Measurements from ENCODE around the gene TRAPPC5.
A peak's percentile ranks its signal among the peaks of the same experiment; 100 is the strongest.

Gene TRAPPC5

DNA sequence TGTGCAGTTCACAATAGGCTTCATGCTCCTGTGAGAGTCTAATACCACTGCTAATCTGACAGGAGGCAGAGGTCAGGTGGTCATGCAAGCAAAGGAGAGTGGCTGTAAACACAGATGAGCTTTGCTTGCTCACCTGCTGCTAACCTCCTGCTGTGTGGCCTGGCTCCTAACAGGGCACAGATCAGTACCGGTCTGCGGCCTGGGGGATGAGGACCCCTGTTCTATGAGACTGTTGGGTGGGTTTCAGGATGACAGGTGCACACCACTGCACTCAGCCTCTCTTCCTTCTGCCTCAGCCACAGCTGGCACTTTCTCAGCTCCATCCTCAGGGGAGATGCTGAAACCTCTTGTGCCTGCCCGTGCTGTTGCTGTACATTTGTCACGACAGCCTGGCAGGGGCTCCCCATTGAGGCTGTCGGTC lies 41.6 kb downstream of the TRAPPC5 start:
- no peak overlapping the region for H3K9ac ChIP-seq (ENCODE audit: low read depth, low read length)
- no peaks in the 10 kb centered on the region for H3K36me3 ChIP-seq (ENCODE audit: control insufficient read depth, insufficient read depth, low read length)
- no peak overlapping the region for H3K4me3 ChIP-seq (ENCODE audit: low read depth, low read length)
- H3K4me1 ChIP-seq (ENCODE audit: control insufficient read depth, insufficient read depth, low read length): no peaks in the 10 kb centered on the region
- H3K27ac ChIP-seq (ENCODE audit: low read depth, low read length): no peak overlapping the region
- H3K27me3 ChIP-seq (ENCODE audit: control insufficient read depth, insufficient read depth, low read length): no peaks in the 10 kb centered on the region; the same call in 1 of the 2 replicates
- H3K9me3 ChIP-seq (ENCODE audit: control insufficient read depth, insufficient read depth, low read length): no peaks in the 10 kb centered on the region

GRCh38 chr19:7725791-7726190 lies 45.2 kb downstream of the TRAPPC5 start:
- Histone ChIP-seq H3K4me1 (ENCODE audit: control insufficient read depth, insufficient read depth, low read length) (0 out of 2 replicates have a peak, but pooled peaks cover 10% of the 10 kb centered on the region), H3K27me3 (ENCODE audit: control insufficient read depth, insufficient read depth, low read length) (peaks cover 33% of the 10 kb centered on the region), H3K9me3 (ENCODE audit: control insufficient read depth, insufficient read depth, low read length) (no peaks in the 10 kb centered on the region), H3K4me3 (ENCODE audit: low read depth, low read length) (no peak overlapping the region), H3K9ac (ENCODE audit: low read depth, low read length) (no peak overlapping the region), H3K36me3 (ENCODE audit: control insufficient read depth, insufficient read depth, low read length) (no peaks in the 10 kb centered on the region), H3K27ac (ENCODE audit: low read depth, low read length) (no peak overlapping the region)

GRCh38 chr19:7729211-7729610 lies 48.6 kb downstream of the TRAPPC5 start:
- H3K27me3 ChIP-seq (ENCODE audit: control insufficient read depth, insufficient read depth, low read length): peaks cover 48% of the 10 kb centered on the region
- no peaks in the 10 kb centered on the region for H3K36me3 ChIP-seq (ENCODE audit: control insufficient read depth, insufficient read depth, low read length)
- H3K4me1 ChIP-seq (ENCODE audit: control insufficient read depth, insufficient read depth, low read length): 0 out of 2 replicates have a peak, but pooled peaks cover 10% of the 10 kb centered on the region
- H3K9me3 ChIP-seq (ENCODE audit: control insufficient read depth, insufficient read depth, low read length): no peaks in the 10 kb centered on the region
- no peak overlapping the region for H3K9ac ChIP-seq (ENCODE audit: low read depth, low read length)
- no peak overlapping the region; the same call in 1 of the 2 replicates for H3K4me3 ChIP-seq (ENCODE audit: low read depth, low read length)
- H3K27ac ChIP-seq (ENCODE audit: low read depth, low read length): no peak overlapping the region

GRCh38 chr19:7729831-7730285 lies 49.2 kb downstream of the TRAPPC5 start:
- Histone ChIP-seq H3K9me3 (ENCODE audit: control insufficient read depth, insufficient read depth, low read length) (no peaks in the 10 kb centered on the region), H3K4me1 (ENCODE audit: control insufficient read depth, insufficient read depth, low read length) (0 out of 2 replicates have a peak, but pooled peaks cover 10% of the 10 kb centered on the region), H3K4me3 (ENCODE audit: low read depth, low read length) (peak overlapping the region; percentile 53), H3K27ac (ENCODE audit: low read depth, low read length) (no peak overlapping the region), H3K36me3 (ENCODE audit: control insufficient read depth, insufficient read depth, low read length) (no peaks in the 10 kb centered on the region), H3K27me3 (ENCODE audit: control insufficient read depth, insufficient read depth, low read length) (peaks cover 48% of the 10 kb centered on the region), H3K9ac (ENCODE audit: low read depth, low read length) (no peak overlapping the region)

GRCh38 chr19:7730286-7731217 lies 49.9 kb downstream of the TRAPPC5 start:
- no peaks in the 10 kb centered on the region for H3K36me3 ChIP-seq (ENCODE audit: control insufficient read depth, insufficient read depth, low read length)
- no peak overlapping the region for H3K27ac ChIP-seq (ENCODE audit: low read depth, low read length)
- H3K4me1 ChIP-seq (ENCODE audit: control insufficient read depth, insufficient read depth, low read length): 0 out of 2 replicates have a peak, but pooled peaks cover 10% of the 10 kb centered on the region
- H3K9me3 ChIP-seq (ENCODE audit: control insufficient read depth, insufficient read depth, low read length): no peaks in the 10 kb centered on the region
- peaks cover 48% of the 10 kb centered on the region for H3K27me3 ChIP-seq (ENCODE audit: control insufficient read depth, insufficient read depth, low read length)
- H3K9ac ChIP-seq (ENCODE audit: low read depth, low read length): no peak overlapping the region
- H3K4me3 ChIP-seq (ENCODE audit: low read depth, low read length): peak overlapping the region; percentile 53

- Histone ChIP-seq H3K4me3 (ENCODE audit: low read depth, low read length) (no peak overlapping the region), H3K9me3 (ENCODE audit: control insufficient read depth, insufficient read depth, low read length) (no peaks in the 10 kb centered on the region), H3K9ac (ENCODE audit: low read depth, low read length) (no peak overlapping the region), H3K27ac (ENCODE audit: low read depth, low read length) (no peak overlapping the region), H3K4me1 (ENCODE audit: control insufficient read depth, insufficient read depth, low read length) (0 out of 2 replicates have a peak, but pooled peaks cover 10% of the 10 kb centered on the region), H3K27me3 (ENCODE audit: control insufficient read depth, insufficient read depth, low read length) (peaks cover 48% of the 10 kb centered on the region), H3K36me3 (ENCODE audit: control insufficient read depth, insufficient read depth, low read length) (no peaks in the 10 kb centered on the region)
Observed at GRCh38 chr19:7731218-7731595, 50.6 kb downstream of the TRAPPC5 start.

DNA sequence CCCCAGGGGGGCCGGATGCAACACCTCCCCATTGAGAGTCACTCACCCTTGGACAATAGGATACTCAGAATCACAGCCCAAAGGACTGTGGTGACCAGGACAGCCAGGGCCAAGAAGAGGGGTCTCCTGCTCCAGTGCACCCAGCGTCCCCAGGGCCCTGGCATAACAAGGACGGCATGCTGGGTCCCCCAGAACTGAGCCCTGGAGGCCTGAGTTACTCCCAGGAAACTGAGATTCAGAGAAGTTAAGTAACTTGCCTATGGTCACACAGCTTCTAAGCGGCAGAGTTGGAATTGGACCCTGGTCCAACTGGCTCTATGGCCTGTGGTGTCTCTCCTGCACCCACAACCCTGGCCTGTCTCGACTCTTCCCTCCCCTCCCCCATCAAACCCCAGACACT lies 51.0 kb downstream of the TRAPPC5 start:
- Histone ChIP-seq H3K36me3 (ENCODE audit: control insufficient read depth, insufficient read depth, low read length) (no peaks in the 10 kb centered on the region), H3K27me3 (ENCODE audit: control insufficient read depth, insufficient read depth, low read length) (peaks cover 48% of the 10 kb centered on the region), H3K9me3 (ENCODE audit: control insufficient read depth, insufficient read depth, low read length) (no peaks in the 10 kb centered on the region), H3K4me3 (ENCODE audit: low read depth, low read length) (no peak overlapping the region), H3K4me1 (ENCODE audit: control insufficient read depth, insufficient read depth, low read length) (0 out of 2 replicates have a peak, but pooled peaks cover 10% of the 10 kb centered on the region), H3K9ac (ENCODE audit: low read depth, low read length) (no peak overlapping the region), H3K27ac (ENCODE audit: low read depth, low read length) (no peak overlapping the region)

GRCh38 chr19:7732045-7732444 lies 51.4 kb downstream of the TRAPPC5 start, which contains the start of gene CLEC4G:
Gene CLEC4G (minus strand): TSS chr19:7732110. CDS start chr19:7732102, 8 bp downstream.
- Histone ChIP-seq H3K27ac (ENCODE audit: low read depth, low read length) (no peak within 1 kb of the TSS), H3K27me3 (ENCODE audit: control insufficient read depth, insufficient read depth, low read length) (peaks cover 48% of the 10 kb centered on the region), H3K4me1 (ENCODE audit: control insufficient read depth, insufficient read depth, low read length) (0 out of 2 replicates have a peak, but pooled peaks cover 10% of the 10 kb centered on the region), H3K9me3 (ENCODE audit: control insufficient read depth, insufficient read depth, low read length) (no peaks in the 10 kb centered on the region), H3K4me3 (ENCODE audit: low read depth, low read length) (no peak within 1 kb of the TSS), H3K36me3 (ENCODE audit: control insufficient read depth, insufficient read depth, low read length) (no peaks in the 10 kb centered on the region), H3K9ac (ENCODE audit: low read depth, low read length) (no peak within 1 kb of the TSS)

DNA sequence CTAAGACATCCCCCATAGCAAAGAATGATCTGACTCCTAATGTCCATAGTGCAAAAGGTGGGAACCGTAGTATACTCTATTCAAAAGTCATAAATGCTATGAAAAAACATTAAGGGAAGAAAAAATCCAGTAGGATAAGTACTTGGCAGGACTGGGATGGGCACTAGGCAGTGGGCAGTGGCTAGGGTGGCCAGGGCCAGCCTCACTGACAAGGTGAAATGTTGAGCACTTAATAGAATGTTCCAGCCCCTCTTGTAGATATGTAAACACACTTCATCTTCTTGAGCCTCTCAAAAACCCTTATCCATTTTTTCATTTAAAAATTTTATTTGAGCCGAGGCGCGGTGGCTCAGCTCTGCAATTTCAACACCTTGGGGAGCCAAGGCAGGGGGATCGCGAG lies 52.7 kb downstream of the TRAPPC5 start:
- Histone ChIP-seq H3K4me1 (ENCODE audit: control insufficient read depth, insufficient read depth, low read length) (0 out of 2 replicates have a peak, but pooled peaks cover 10% of the 10 kb centered on the region), H3K4me3 (ENCODE audit: low read depth, low read length) (no peak overlapping the region), H3K27ac (ENCODE audit: low read depth, low read length) (no peak overlapping the region), H3K36me3 (ENCODE audit: control insufficient read depth, insufficient read depth, low read length) (no peaks in the 10 kb centered on the region), H3K9ac (ENCODE audit: low read depth, low read length) (no peak overlapping the region), H3K27me3 (ENCODE audit: control insufficient read depth, insufficient read depth, low read length) (peaks cover 39% of the 10 kb centered on the region), H3K9me3 (ENCODE audit: control insufficient read depth, insufficient read depth, low read length) (no peaks in the 10 kb centered on the region)

GRCh38 chr19:7734220-7735203 lies 53.9 kb downstream of the TRAPPC5 start:
- Histone ChIP-seq H3K27ac (ENCODE audit: low read depth, low read length) (no peak overlapping the region), H3K27me3 (ENCODE audit: control insufficient read depth, insufficient read depth, low read length) (peaks cover 27% of the 10 kb centered on the region), H3K4me1 (ENCODE audit: control insufficient read depth, insufficient read depth, low read length) (0 out of 2 replicates have a peak, but pooled peaks cover 3% of the 10 kb centered on the region), H3K9ac (ENCODE audit: low read depth, low read length) (no peak overlapping the region), H3K4me3 (ENCODE audit: low read depth, low read length) (no peak overlapping the region), H3K36me3 (ENCODE audit: control insufficient read depth, insufficient read depth, low read length) (no peaks in the 10 kb centered on the region), H3K9me3 (ENCODE audit: control insufficient read depth, insufficient read depth, low read length) (no peaks in the 10 kb centered on the region)

Data from HUES48 (cell line).